ENCODE results near the gene OVCA2.
A peak's percentile ranks its signal among the peaks of the same experiment; 100 is the strongest.

OVCA2 gene

GRCh38 chr17:2035541-2036488 lies 6.0 kb upstream of the OVCA2 start:
- H3K27ac ChIP-seq (ENCODE audit: low read depth, low read length), result peak overlapping the region; percentile 59; the same call in 1 of the 2 replicates

GRCh38 chr17:2037155-2037554 lies 4.7 kb upstream of the OVCA2 start:
- Histone ChIP-seq H3K27ac (ENCODE audit: low read depth, low read length) (no peak overlapping the region), H3K36me3 (ENCODE audit: insufficient read depth, low read length) (no peaks in the 10 kb centered on the region), H3K79me2 (ENCODE audit: control insufficient read depth, insufficient read depth, low read length, unreplicated experiment) (peaks cover 3% of the 10 kb centered on the region), H2AFZ (ENCODE audit: low read length, unreplicated experiment) (no peak overlapping the region), H3K4me1 (ENCODE audit: control insufficient read depth, insufficient read depth, low read length, unreplicated experiment) (peaks cover 24% of the 10 kb centered on the region), H3K4me3 (ENCODE audit: low read depth, low read length) (no peak overlapping the region), H3K27me3 (ENCODE audit: insufficient read depth, low read length) (no peaks in the 10 kb centered on the region)

More at GRCh38 chr17:2035541-2036488, 6.0 kb upstream of the OVCA2 start:
- Histone ChIP-seq H3K36me3 (ENCODE audit: insufficient read depth, low read length) (no peaks in the 10 kb centered on the region), H3K4me1 (ENCODE audit: control insufficient read depth, insufficient read depth, low read length, unreplicated experiment) (peaks cover 30% of the 10 kb centered on the region), H3K4me3 (ENCODE audit: low read depth, low read length) (no peak overlapping the region), H2AFZ (ENCODE audit: low read length, unreplicated experiment) (no peak overlapping the region), H3K27me3 (ENCODE audit: insufficient read depth, low read length) (no peaks in the 10 kb centered on the region), H3K79me2 (ENCODE audit: control insufficient read depth, insufficient read depth, low read length, unreplicated experiment) (peaks cover 10% of the 10 kb centered on the region)

- Histone ChIP-seq H3K27me3 (ENCODE audit: insufficient read depth, low read length) (no peaks in the 10 kb centered on the region), H2AFZ (ENCODE audit: low read length, unreplicated experiment) (no peak overlapping the region), H3K4me3 (ENCODE audit: low read depth, low read length) (no peak overlapping the region), H3K4me1 (ENCODE audit: control insufficient read depth, insufficient read depth, low read length, unreplicated experiment) (peaks cover 26% of the 10 kb centered on the region), H3K27ac (ENCODE audit: low read depth, low read length) (no peak overlapping the region), H3K36me3 (ENCODE audit: insufficient read depth, low read length) (peaks cover 3% of the 10 kb centered on the region; the same call in 1 of the 2 replicates), H3K79me2 (ENCODE audit: control insufficient read depth, insufficient read depth, low read length, unreplicated experiment) (peaks cover 15% of the 10 kb centered on the region)
Observed at GRCh38 chr17:2040219-2040827, 1.5 kb upstream of the OVCA2 start.

GRCh38 chr17:2040942-2041560 lies 771 bp upstream of the OVCA2 start:
- Histone ChIP-seq H3K27me3 (ENCODE audit: insufficient read depth, low read length) (no peaks in the 10 kb centered on the region), H3K79me2 (ENCODE audit: control insufficient read depth, insufficient read depth, low read length, unreplicated experiment) (peaks cover 15% of the 10 kb centered on the region), H2AFZ (ENCODE audit: low read length, unreplicated experiment) (peak overlapping the region; percentile 51), H3K36me3 (ENCODE audit: insufficient read depth, low read length) (peaks cover 3% of the 10 kb centered on the region; the same call in 1 of the 2 replicates), H3K4me1 (ENCODE audit: control insufficient read depth, insufficient read depth, low read length, unreplicated experiment) (peaks cover 21% of the 10 kb centered on the region), H3K4me3 (ENCODE audit: low read depth, low read length) (peak overlapping the region; percentile 91), H3K27ac (ENCODE audit: low read depth, low read length) (peak overlapping the region; percentile 26)

GRCh38 chr17:2042390-2042847 lies 597 bp downstream of the OVCA2 start:
- Histone ChIP-seq H3K4me1 (ENCODE audit: control insufficient read depth, insufficient read depth, low read length, unreplicated experiment) (peaks cover 21% of the 10 kb centered on the region), H3K79me2 (ENCODE audit: control insufficient read depth, insufficient read depth, low read length, unreplicated experiment) (peaks cover 15% of the 10 kb centered on the region), H3K27me3 (ENCODE audit: insufficient read depth, low read length) (no peaks in the 10 kb centered on the region), H3K4me3 (ENCODE audit: low read depth, low read length) (peak overlapping the region; percentile 91), H3K36me3 (ENCODE audit: insufficient read depth, low read length) (peaks cover 3% of the 10 kb centered on the region; the same call in 1 of the 2 replicates), H3K27ac (ENCODE audit: low read depth, low read length) (peak overlapping the region; percentile 72), H2AFZ (ENCODE audit: low read length, unreplicated experiment) (peak overlapping the region; percentile 26)

GRCh38 chr17:2042933-2043332 lies 1.1 kb downstream of the OVCA2 start:
- no peaks in the 10 kb centered on the region for H3K27me3 ChIP-seq (ENCODE audit: insufficient read depth, low read length)
- H3K36me3 ChIP-seq (ENCODE audit: insufficient read depth, low read length), result peaks cover 3% of the 10 kb centered on the region; the same call in 1 of the 2 replicates
- peak overlapping the region; percentile 72 for H3K27ac ChIP-seq (ENCODE audit: low read depth, low read length)
- H3K4me3 ChIP-seq (ENCODE audit: low read depth, low read length), result peak overlapping the region; percentile 91
- H3K79me2 ChIP-seq (ENCODE audit: control insufficient read depth, insufficient read depth, low read length, unreplicated experiment), result peaks cover 15% of the 10 kb centered on the region
- peaks cover 21% of the 10 kb centered on the region for H3K4me1 ChIP-seq (ENCODE audit: control insufficient read depth, insufficient read depth, low read length, unreplicated experiment)
- no peak overlapping the region for H2AFZ ChIP-seq (ENCODE audit: low read length, unreplicated experiment)

GRCh38 chr17:2043785-2044184 lies 2.0 kb downstream of the OVCA2 start:
- peaks cover 15% of the 10 kb centered on the region for H3K79me2 ChIP-seq (ENCODE audit: control insufficient read depth, insufficient read depth, low read length, unreplicated experiment)
- peak overlapping the region; percentile 72 for H3K27ac ChIP-seq (ENCODE audit: low read depth, low read length)
- H3K4me1 ChIP-seq (ENCODE audit: control insufficient read depth, insufficient read depth, low read length, unreplicated experiment), result peaks cover 21% of the 10 kb centered on the region
- H3K36me3 ChIP-seq (ENCODE audit: insufficient read depth, low read length), result peaks cover 3% of the 10 kb centered on the region; the same call in 1 of the 2 replicates
- no peaks in the 10 kb centered on the region for H3K27me3 ChIP-seq (ENCODE audit: insufficient read depth, low read length)
- H2AFZ ChIP-seq (ENCODE audit: low read length, unreplicated experiment), result no peak overlapping the region
- peak overlapping the region; percentile 91; the same call in 1 of the 2 replicates for H3K4me3 ChIP-seq (ENCODE audit: low read depth, low read length)

- Histone ChIP-seq H3K27me3 (ENCODE audit: insufficient read depth, low read length) (no peaks in the 10 kb centered on the region), H3K4me3 (ENCODE audit: low read depth, low read length) (no peak overlapping the region), H3K27ac (ENCODE audit: low read depth, low read length) (no peak overlapping the region), H2AFZ (ENCODE audit: low read length, unreplicated experiment) (no peak overlapping the region), H3K4me1 (ENCODE audit: control insufficient read depth, insufficient read depth, low read length, unreplicated experiment) (peaks cover 21% of the 10 kb centered on the region), H3K36me3 (ENCODE audit: insufficient read depth, low read length) (peaks cover 3% of the 10 kb centered on the region; the same call in 1 of the 2 replicates), H3K79me2 (ENCODE audit: control insufficient read depth, insufficient read depth, low read length, unreplicated experiment) (peaks cover 15% of the 10 kb centered on the region)
Observed at GRCh38 chr17:2044263-2044894, 2.6 kb downstream of the OVCA2 start.

- Histone ChIP-seq H3K27ac (ENCODE audit: low read depth, low read length) (no peak overlapping the region), H2AFZ (ENCODE audit: low read length, unreplicated experiment) (no peak overlapping the region), H3K79me2 (ENCODE audit: control insufficient read depth, insufficient read depth, low read length, unreplicated experiment) (peaks cover 11% of the 10 kb centered on the region), H3K4me1 (ENCODE audit: control insufficient read depth, insufficient read depth, low read length, unreplicated experiment) (peaks cover 21% of the 10 kb centered on the region), H3K27me3 (ENCODE audit: insufficient read depth, low read length) (peaks cover 10% of the 10 kb centered on the region; the same call in 1 of the 2 replicates), H3K4me3 (ENCODE audit: low read depth, low read length) (no peak overlapping the region), H3K36me3 (ENCODE audit: insufficient read depth, low read length) (peaks cover 3% of the 10 kb centered on the region; the same call in 1 of the 2 replicates)
Observed at GRCh38 chr17:2047590-2047989, 5.8 kb downstream of the OVCA2 start.

GRCh38 chr17:2048805-2049204 lies 7.0 kb downstream of the OVCA2 start:
- H3K36me3 ChIP-seq (ENCODE audit: insufficient read depth, low read length), result no peaks in the 10 kb centered on the region
- peaks cover 10% of the 10 kb centered on the region; the same call in 1 of the 2 replicates for H3K27me3 ChIP-seq (ENCODE audit: insufficient read depth, low read length)
- H3K4me3 ChIP-seq (ENCODE audit: low read depth, low read length), result peak overlapping the region; percentile 79
- H3K79me2 ChIP-seq (ENCODE audit: control insufficient read depth, insufficient read depth, low read length, unreplicated experiment), result no peaks in the 10 kb centered on the region
- H3K4me1 ChIP-seq (ENCODE audit: control insufficient read depth, insufficient read depth, low read length, unreplicated experiment), result peaks cover 9% of the 10 kb centered on the region
- no peak overlapping the region for H3K27ac ChIP-seq (ENCODE audit: low read depth, low read length)
- H2AFZ ChIP-seq (ENCODE audit: low read length, unreplicated experiment), result peak overlapping the region; percentile 29
